ENCODE data around the gene RGR.
A peak's percentile ranks its signal among the peaks of the same experiment; 100 is the strongest.

The RGR gene

GRCh38 chr10:84294766-84295447 is 50.1 kb downstream of the RGR start:
- Histone ChIP-seq H3K27ac (peak overlapping the region in 1 of 2 donors; percentile 31), H3K4me3 (no peak overlapping the region)
- TF ChIP-seq, protein P1, sequence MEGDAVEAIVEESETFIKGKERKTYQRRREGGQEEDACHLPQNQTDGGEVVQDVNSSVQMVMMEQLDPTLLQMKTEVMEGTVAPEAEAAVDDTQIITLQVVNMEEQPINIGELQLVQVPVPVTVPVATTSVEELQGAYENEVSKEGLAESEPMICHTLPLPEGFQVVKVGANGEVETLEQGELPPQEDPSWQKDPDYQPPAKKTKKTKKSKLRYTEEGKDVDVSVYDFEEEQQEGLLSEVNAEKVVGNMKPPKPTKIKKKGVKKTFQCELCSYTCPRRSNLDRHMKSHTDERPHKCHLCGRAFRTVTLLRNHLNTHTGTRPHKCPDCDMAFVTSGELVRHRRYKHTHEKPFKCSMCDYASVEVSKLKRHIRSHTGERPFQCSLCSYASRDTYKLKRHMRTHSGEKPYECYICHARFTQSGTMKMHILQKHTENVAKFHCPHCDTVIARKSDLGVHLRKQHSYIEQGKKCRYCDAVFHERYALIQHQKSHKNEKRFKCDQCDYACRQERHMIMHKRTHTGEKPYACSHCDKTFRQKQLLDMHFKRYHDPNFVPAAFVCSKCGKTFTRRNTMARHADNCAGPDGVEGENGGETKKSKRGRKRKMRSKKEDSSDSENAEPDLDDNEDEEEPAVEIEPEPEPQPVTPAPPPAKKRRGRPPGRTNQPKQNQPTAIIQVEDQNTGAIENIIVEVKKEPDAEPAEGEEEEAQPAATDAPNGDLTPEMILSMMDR (IDR thresholded peaks at IDR 0.05): no peak
- DNase-seq (ENCODE audit: low spot score): no peak

GRCh38 chr10:84296091-84296981 is 51.5 kb downstream of the RGR start:
- TF ChIP-seq, protein P1 (IDR thresholded peaks at IDR 0.05): no peak
- no peak for DNase-seq (ENCODE audit: low spot score)
- peak overlapping the region in 1 of 2 donors; percentile 7 for H3K27ac ChIP-seq
- H3K4me3 ChIP-seq: no peak overlapping the region

GRCh38 chr10:84298057-84298456 is 53.2 kb downstream of the RGR start:
- no peak overlapping the region for H3K27ac ChIP-seq
- TF ChIP-seq, protein P1 (IDR thresholded peaks at IDR 0.05): no peak
- DNase-seq (ENCODE audit: low spot score): no peak
- H3K4me3 ChIP-seq: no peak overlapping the region

DNA sequence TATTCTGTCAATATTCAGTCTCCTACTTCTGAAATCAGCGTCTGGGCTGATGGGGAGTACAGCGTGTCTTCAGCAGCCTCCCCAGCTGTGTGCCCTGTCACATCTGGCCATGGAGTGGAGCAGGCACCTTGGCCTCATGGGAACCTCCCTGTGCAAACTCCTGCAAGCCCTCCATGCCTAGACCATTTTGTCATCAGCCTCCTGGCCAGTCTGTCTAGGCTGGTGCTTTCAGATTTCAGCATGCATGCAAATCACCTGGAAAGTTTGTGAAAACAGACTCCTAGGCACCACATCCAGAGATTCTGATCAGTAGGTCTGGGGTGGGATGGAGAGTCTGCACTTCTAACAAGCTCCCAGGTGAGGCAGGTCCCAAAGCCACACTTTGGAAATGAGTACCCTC is 57.4 kb downstream of the RGR start:
- Histone ChIP-seq H3K27ac (no peak overlapping the region), H3K4me3 (no peak overlapping the region)
- no peak for DNase-seq (ENCODE audit: low spot score)
- TF ChIP-seq, protein P1 (IDR thresholded peaks at IDR 0.05): no peak

DNA sequence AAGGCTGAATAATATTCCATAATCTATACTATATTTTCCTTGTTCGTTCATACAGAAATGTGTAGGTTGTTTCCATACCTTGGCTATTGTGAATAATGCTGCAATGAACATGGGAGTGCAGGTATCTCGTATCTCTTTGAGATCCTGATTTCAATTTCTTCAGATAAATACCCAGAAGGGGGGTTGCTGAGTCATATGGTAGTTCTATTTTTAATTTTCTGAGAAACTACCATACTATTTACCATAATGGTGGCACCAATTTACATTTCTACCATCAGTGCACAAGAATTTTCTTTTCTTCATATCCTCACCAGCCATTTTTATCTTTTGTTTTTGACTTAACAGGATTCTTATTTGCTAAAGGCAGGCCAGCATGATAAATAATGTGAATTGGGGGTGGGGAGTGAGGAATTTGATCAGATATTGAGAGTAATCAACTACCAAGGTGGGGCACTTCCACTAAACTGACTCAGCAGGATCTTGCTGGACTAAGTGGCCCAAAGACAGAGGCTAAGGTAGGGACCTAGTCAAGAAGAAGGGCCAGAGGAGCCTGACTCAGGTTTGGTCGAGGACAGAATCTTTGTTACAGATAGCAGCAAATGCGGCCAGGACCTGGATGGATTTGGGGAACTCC is 62.0 kb downstream of the RGR start:
- DNase-seq (ENCODE audit: low spot score): no peak
- TF ChIP-seq, protein P1 (IDR thresholded peaks at IDR 0.05): no peak
- Histone ChIP-seq H3K4me3 (no peak overlapping the region), H3K27ac (no peak overlapping the region)

DNA sequence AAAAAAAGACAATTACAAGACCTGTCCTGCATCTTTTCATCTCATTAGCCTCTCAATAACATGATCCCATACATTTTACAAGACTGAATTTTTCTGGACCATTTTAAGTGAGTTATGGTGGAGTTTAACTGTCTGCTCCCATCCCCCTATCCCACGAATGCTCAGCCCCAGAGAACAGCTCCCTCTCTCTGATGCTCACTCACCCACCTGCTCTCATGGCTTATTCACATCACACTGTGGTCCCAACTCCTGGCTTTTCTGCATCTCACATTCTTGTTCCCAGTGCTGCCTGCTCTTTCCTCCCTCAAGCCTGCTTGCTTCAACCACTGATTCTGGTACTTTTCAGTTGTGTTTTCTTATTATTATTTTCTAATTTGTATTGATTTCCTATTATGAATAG is 63.2 kb downstream of the RGR start:
- H3K27ac ChIP-seq: no peak overlapping the region
- DNase-seq (ENCODE audit: low spot score): no peak
- TF ChIP-seq, protein P1 (IDR thresholded peaks at IDR 0.05): no peak
- H3K4me3 ChIP-seq: no peak overlapping the region

Data from coronary artery (tissue), 2 donors.